IMR-90 (cell line): ENCODE results near the gene ETHE1.

Experiments used
- BHLHE40 ChIP-seq: fragments of 150-350 bp; IDR thresholded peaks from 2 replicates; pipeline ENCODE4 v1.6.1; 2016; ENCODE audit warnings: mild to moderate bottlenecking, low read depth, low read length
- CEBPB ChIP-seq: IDR thresholded peaks from 2 replicates; pipeline ENCODE4 v1.6.1; 2012; ENCODE audit warnings: low read depth, low read length, improper control_type of control experiment
- CTCF ChIP-seq: conservative IDR thresholded peaks from 2 replicates; pipeline ENCODE4 v1.5.1; 2012; ENCODE audit warnings: mild to moderate bottlenecking, low read depth, low read length, improper control_type of control experiment
- FOS ChIP-seq: fragments of 150-350 bp; IDR thresholded peaks from 2 replicates; pipeline ENCODE4 v1.6.1; 2016; ENCODE audit warnings: low read depth, low read length
- MAFK ChIP-seq: IDR thresholded peaks from 2 replicates; pipeline ENCODE4 v1.6.1; 2012; ENCODE audit warnings: low read depth, low read length, improper control_type of control experiment
- MAZ ChIP-seq: IDR thresholded peaks from 2 replicates; pipeline ENCODE4 v1.6.1; 2012; ENCODE audit warnings: low read depth, mild to moderate bottlenecking, low read length, improper control_type of control experiment, moderate library complexity, borderline replicate concordance
- MXI1 ChIP-seq: IDR thresholded peaks from 2 replicates; pipeline ENCODE4 v1.6.1; 2012; ENCODE audit warnings: low read depth, mild to moderate bottlenecking, low read length, moderate library complexity, borderline replicate concordance
- NFE2L2 ChIP-seq: fragments of 150-350 bp; IDR thresholded peaks from 2 replicates; pipeline ENCODE4 v1.6.1; 2016; ENCODE audit warnings: low read depth, mild to moderate bottlenecking, low read length
- POLR2A ChIP-seq: IDR thresholded peaks from 2 replicates; pipeline ENCODE4 v1.6.1; 2012; ENCODE audit warnings: mild to moderate bottlenecking, low read depth, low read length
- RAD21 ChIP-seq: IDR thresholded peaks from 2 replicates; pipeline ENCODE4 v1.6.1; 2012; ENCODE audit warnings: low read length, improper control_type of control experiment
- SMC3 ChIP-seq: fragments of 150-350 bp; IDR thresholded peaks from 2 replicates; pipeline ENCODE4 v1.6.1; 2016; ENCODE audit warnings: low read depth, mild to moderate bottlenecking, antibody characterized with exemption, low read length, moderate library complexity
- USF2 ChIP-seq: fragments of 150-350 bp; IDR thresholded peaks from 2 replicates; pipeline ENCODE4 v1.6.1; 2017; ENCODE audit warnings: mild to moderate bottlenecking, antibody characterized with exemption, low read length, low read depth

- no peak for TF ChIP-seq CTCF
- no peak for TF ChIP-seq POLR2A
- TF ChIP-seq RAD21, result no peak
- TF ChIP-seq MXI1, result no peak
- TF ChIP-seq FOS, result no peak
- TF ChIP-seq BHLHE40, result no peak
- no peak for TF ChIP-seq CEBPB
- TF ChIP-seq MAFK, result no peak
- TF ChIP-seq USF2, result no peak
- no peak for TF ChIP-seq NFE2L2
- no peak for TF ChIP-seq SMC3
- no peak for TF ChIP-seq MAZ
Measured at GRCh38 chr19:43501661-43502418, 25.2 kb downstream of the ETHE1 start.
